Smooth muscle cell of the umbilical artery (primary cell): Measurements from ENCODE around the gene MARF1. TPM values are rescaled to one million over a fixed set of nuclear protein-coding genes. Genes with fewer than 3 reads are reported as not detected.

ENCODE experiments used
- total RNA-seq: library from RNA; depleted of rRNA; stranded (reverse); fragments of >200 nt; gene quantifications from 2 replicates; pipeline ENCODE4 v1.2.3, GENCODE V29; 2014

Gene MARF1, protein sequence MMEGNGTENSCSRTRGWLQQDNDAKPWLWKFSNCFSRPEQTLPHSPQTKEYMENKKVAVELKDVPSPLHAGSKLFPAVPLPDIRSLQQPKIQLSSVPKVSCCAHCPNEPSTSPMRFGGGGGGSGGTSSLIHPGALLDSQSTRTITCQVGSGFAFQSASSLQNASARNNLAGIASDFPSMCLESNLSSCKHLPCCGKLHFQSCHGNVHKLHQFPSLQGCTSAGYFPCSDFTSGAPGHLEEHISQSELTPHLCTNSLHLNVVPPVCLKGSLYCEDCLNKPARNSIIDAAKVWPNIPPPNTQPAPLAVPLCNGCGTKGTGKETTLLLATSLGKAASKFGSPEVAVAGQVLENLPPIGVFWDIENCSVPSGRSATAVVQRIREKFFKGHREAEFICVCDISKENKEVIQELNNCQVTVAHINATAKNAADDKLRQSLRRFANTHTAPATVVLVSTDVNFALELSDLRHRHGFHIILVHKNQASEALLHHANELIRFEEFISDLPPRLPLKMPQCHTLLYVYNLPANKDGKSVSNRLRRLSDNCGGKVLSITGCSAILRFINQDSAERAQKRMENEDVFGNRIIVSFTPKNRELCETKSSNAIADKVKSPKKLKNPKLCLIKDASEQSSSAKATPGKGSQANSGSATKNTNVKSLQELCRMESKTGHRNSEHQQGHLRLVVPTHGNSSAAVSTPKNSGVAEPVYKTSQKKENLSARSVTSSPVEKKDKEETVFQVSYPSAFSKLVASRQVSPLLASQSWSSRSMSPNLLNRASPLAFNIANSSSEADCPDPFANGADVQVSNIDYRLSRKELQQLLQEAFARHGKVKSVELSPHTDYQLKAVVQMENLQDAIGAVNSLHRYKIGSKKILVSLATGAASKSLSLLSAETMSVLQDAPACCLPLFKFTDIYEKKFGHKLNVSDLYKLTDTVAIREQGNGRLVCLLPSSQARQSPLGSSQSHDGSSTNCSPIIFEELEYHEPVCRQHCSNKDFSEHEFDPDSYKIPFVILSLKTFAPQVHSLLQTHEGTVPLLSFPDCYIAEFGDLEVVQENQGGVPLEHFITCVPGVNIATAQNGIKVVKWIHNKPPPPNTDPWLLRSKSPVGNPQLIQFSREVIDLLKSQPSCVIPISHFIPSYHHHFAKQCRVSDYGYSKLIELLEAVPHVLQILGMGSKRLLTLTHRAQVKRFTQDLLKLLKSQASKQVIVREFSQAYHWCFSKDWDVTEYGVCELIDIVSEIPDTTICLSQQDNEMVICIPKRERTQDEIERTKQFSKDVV (N-terminal part only)
- 12.2 and 17.9 TPM in 2 replicates for total RNA-seq

DNA sequence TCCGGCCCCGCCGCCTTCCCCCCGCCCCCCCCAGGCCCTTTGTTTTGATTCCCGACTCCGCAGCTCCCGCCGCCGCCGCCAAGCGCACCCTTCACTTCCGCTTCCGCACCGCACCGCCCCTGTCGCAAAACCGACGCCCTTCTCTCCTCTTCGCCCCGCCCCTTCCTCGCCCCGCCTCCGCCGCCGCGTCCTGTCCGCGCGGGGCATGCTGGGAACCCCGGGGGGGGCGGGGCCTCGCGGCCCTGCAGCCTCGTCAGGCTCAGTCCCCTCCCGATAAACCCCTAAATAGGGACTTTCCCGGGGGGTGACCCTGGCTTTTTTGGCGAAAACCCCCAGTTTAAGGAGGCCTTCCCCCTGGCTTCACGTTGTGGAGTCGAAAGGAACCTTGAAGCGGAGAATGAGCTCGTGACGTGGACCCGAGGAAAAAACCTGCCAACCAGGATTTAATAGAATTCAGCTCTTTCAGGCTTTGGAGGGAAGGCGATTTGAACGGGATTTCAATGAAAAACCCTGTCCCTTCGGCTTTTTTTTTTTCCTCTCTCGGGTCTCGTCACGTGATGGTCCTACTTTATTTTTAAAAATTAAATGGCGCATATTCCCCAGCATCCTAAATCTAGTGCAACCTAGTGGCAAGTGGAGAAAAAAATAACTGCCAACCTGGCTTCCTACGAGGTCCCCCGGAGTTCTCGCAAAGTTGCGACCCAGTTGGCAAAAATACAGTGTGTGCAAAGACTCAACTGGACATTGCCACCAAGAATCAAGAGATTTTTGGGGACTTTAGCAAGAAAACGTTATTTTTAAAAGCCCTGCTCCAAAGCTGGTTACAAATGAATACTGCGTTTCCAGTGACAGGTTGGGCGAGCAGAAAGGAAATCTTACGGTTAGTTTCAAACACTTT, at the start of gene MARF1:
MARF1 (minus strand) TSS at position 107 of the 898 bp plus-strand sequence. CDS start 3,921 bp downstream, outside the sequence.

DNA sequence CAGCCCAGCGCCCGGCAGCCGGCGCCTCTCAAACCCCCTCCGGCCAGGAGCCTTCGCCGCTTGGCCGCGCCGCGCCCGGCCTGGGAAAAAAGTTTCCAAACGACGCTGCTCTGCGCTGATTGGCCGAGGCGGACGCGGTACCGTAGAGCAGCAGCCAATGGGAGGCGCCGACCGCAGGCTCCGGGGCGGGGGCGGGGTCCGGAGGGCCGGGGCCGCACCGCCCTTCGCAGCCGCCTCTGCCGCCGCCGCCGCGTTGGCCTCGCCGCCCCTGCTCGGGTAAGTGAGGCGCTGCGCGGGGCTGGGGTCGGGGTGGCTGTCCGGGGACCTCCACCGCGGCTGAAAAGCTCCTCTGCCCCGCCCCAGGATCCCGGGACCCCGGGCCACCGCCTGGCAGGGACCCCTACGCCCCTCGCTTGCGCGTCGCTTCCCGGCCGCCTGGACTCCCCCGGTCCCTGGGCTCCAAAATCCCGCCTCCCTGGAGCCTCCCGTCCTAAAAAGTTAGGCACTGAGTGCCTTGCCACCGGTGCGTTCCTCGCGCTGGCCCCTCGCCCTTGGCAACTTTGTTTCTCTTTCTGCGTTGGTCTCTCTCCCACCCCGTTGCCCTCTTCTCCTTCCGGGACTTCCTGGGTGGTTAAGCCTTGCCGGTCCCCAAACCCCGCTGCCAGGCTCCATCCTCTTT, 7.2 kb upstream of the MARF1 start, which contains the start of gene NDE1:
NDE1 (plus strand) TSS at position 227 of the 679 bp plus-strand sequence. CDS start 14,534 bp downstream, outside the sequence.

Other genes with a start within 250 kb of the MARF1 start
- 0.23 and 0.89 TPM in 2 replicates for gene MPV17L, start 247.4 kb downstream of the MARF1 start, total RNA-seq
- gene BMERB1, start 208.6 kb downstream of the MARF1 start, total RNA-seq, result 19.1 and 23.5 TPM in 2 replicates
- gene NDE1, start 7.1 kb upstream of the MARF1 start, total RNA-seq, result 19.9 and 40.3 TPM in 2 replicates
- gene MYH11, start 213.9 kb upstream of the MARF1 start, total RNA-seq, result under 0.01 TPM in 2 replicates
- 40.7 and 40.8 TPM in 2 replicates for gene CEP20, start 245.4 kb upstream of the MARF1 start, total RNA-seq